Activated B cell treated with CpG ODN at 0.5 μM for 24 hours (primary cell): Measurements from ENCODE around the gene USP47. TPM values are rescaled to one million over a fixed set of nuclear protein-coding genes. Genes with fewer than 3 reads are reported as not detected.

Experiments used
- ATAC-seq: fragments of 200-7000 bp; cut with Tn5 transposase; one replicate; pipeline ENCODE4 v1.10.0; 2021; ENCODE audit warnings: low read depth, mild to moderate bottlenecking, moderate library complexity
- CTCF ChIA-PET: fragments of 350-600 bp; sonication (Branson Sonifier 250); formaldehyde crosslinking; loops from one replicate; lab custom pipeline; 2021; ENCODE audit warnings: antibody characterized with exemption; lab: Charles Lee
- POLR2A ChIA-PET: fragments of 350-600 bp; sonication (Branson Sonifier 250); formaldehyde crosslinking; loops from one replicate; lab custom pipeline; 2021; ENCODE audit warnings: antibody characterized with exemption; lab: Charles Lee
- DNase-seq: peaks from one replicate; pipeline ENCODE4 v3.0.0; 2022
- H3K27ac Mint-ChIP-seq: one replicate; pipeline ENCODE4 v1.8.0; 2020; ENCODE audit warnings: mixed read lengths
- H3K27me3 Mint-ChIP-seq: one replicate; pipeline ENCODE4 v1.8.0; 2021; ENCODE audit warnings: mixed read lengths
- H3K36me3 Mint-ChIP-seq: one replicate; pipeline ENCODE4 v1.8.0; 2021; ENCODE audit warnings: low read depth, mixed read lengths
- H3K4me1 Mint-ChIP-seq: one replicate; pipeline ENCODE4 v1.8.0; 2021; ENCODE audit warnings: mixed read lengths
- H3K4me3 Mint-ChIP-seq: one replicate; pipeline ENCODE4 v1.8.0; 2020; ENCODE audit warnings: mild to moderate bottlenecking, mixed read lengths
- H3K9me3 Mint-ChIP-seq: one replicate; pipeline ENCODE4 v1.8.0; 2020; ENCODE audit warnings: mixed read lengths
- intact Hi-C: fragments of 100-400 bp; cut with micrococcal nuclease; formaldehyde crosslinking; loops from one replicate; pipeline ENCODE4 v1.15.1; 2024
- total RNA-seq: library from RNA; stranded (reverse); gene quantifications from 2 replicates; pipeline ENCODE4 v1.2.3, GENCODE V29; 2022
- TF ChIP-seq, protein P1 (sequence below): fragments of 200-600 bp; IDR thresholded peaks from one replicate; pipeline ENCODE4 v1.8.0; 2022; ENCODE audit warnings: antibody characterized with exemption, mild to moderate bottlenecking

The USP47 gene
- total RNA-seq, 1 donor from 2014 or later = 48.5 TPM

DNA sequence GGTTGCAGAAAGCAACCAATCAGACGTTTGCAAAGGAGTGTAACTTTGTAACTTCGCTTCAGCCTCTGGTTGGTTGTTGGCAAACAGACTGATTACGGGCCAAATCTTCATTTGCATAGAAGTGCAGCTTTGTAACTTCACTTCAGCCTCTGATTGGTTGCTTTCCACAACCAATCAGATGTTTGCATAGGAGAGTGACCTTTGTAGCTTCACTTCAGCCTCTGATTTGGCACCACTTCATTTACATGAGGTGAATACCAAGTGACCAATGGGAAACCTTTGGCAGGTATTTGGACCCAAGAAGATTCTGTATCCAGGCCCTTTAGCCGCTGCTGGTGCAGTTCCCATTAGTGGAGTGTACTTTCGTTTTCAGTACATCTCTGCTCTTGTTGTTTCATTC, 16.0 kb downstream of the USP47 start:
- Mint-ChIP-seq H3K9me3 (no peaks in the 10 kb centered on the region), H3K4me3 (no peak overlapping the region), H3K4me1 (peaks cover 55% of the 10 kb centered on the region), H3K27ac (no peak overlapping the region), H3K27me3 (no peaks in the 10 kb centered on the region), H3K36me3 (peaks cover 2% of the 10 kb centered on the region)
- ATAC-seq (no peak), DNase-seq (no peak)
- POLR2A ChIA-PET = no interaction called here
- intact Hi-C loops = no loop called here
- TF ChIP-seq, protein P1, sequence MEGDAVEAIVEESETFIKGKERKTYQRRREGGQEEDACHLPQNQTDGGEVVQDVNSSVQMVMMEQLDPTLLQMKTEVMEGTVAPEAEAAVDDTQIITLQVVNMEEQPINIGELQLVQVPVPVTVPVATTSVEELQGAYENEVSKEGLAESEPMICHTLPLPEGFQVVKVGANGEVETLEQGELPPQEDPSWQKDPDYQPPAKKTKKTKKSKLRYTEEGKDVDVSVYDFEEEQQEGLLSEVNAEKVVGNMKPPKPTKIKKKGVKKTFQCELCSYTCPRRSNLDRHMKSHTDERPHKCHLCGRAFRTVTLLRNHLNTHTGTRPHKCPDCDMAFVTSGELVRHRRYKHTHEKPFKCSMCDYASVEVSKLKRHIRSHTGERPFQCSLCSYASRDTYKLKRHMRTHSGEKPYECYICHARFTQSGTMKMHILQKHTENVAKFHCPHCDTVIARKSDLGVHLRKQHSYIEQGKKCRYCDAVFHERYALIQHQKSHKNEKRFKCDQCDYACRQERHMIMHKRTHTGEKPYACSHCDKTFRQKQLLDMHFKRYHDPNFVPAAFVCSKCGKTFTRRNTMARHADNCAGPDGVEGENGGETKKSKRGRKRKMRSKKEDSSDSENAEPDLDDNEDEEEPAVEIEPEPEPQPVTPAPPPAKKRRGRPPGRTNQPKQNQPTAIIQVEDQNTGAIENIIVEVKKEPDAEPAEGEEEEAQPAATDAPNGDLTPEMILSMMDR = no peak
- CTCF ChIA-PET = no interaction called here

DNA sequence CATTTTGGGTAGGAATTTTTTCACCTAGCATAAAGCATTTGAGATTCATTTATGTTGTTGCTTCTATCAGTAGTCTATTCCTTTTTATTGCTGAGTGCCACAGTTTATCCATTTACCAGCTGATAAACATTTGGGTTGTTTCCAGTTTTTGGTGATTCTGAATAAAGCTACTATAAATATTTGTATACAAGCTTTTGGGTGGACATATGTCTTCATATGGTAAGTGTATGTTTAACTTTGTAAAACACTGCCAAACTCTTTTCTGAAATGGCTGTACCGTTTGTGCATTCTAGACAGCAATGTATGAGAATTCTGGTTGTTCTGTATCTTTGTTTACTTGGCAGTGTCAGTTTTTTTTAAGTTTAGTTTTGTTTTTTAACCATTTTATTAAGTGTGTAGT, 16.9 kb downstream of the USP47 start:
- H3K27ac Mint-ChIP-seq = no peak overlapping the region
- H3K9me3 Mint-ChIP-seq = no peaks in the 10 kb centered on the region
- H3K4me1 Mint-ChIP-seq = peaks cover 52% of the 10 kb centered on the region
- no peak overlapping the region for H3K4me3 Mint-ChIP-seq
- ChIA-PET POLR2A (no interaction called here), CTCF (no interaction called here)
- peaks cover 2% of the 10 kb centered on the region for H3K36me3 Mint-ChIP-seq
- no peaks in the 10 kb centered on the region for H3K27me3 Mint-ChIP-seq
- TF ChIP-seq, protein P1 = no peak
- DNase-seq (no peak), ATAC-seq (no peak)
- intact Hi-C loops = no loop called here

DNA sequence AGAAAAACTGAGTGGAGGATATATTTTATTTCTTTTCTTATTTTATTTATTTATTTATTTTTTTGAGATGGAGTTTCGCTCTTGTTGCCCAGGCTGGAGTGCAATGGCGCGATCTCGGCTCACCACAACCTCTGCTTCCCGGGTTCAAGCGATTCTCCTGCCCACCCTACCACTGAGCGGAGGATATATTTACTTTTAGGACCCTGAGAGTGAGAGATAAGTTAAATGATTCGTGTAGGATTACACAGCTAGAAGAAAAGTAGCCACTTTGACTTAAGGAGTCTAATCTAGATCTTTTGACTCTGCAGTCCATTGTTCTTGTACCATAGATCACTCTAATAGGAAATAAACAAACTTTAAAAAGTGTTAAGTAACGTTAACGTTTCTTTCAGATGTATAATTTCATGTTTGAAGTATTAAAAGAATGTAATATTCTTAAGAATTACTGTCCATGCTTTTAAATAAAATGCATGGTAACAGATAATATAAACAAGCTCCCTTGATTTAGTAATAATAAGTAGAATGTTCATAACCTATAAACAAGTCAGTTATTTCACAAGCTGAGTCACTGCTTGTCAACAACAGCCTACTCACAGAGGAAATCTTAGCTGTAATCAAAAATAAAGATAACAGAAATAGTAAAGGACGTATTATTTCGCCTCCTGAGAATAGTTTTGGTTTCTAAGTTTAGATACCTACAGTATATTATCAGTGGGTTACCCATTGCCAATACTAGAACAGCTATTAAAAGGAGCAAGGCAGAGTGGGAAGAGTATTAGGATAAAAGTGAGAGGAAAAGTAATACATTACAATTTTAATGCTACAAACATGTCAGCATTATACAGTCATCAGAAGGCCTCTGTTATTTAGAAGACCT, 18.6 kb downstream of the USP47 start:
- Mint-ChIP-seq H3K9me3 (no peaks in the 10 kb centered on the region), H3K27me3 (no peaks in the 10 kb centered on the region), H3K36me3 (peaks cover 2% of the 10 kb centered on the region), H3K27ac (no peak overlapping the region), H3K4me1 (peaks cover 57% of the 10 kb centered on the region), H3K4me3 (no peak overlapping the region)
- POLR2A ChIA-PET = no interaction called here
- intact Hi-C loops = loop anchor here (1.0 kb wide), 1 partner anchor 12 kb away; no protein-coding TSS in a partner anchor
- DNase-seq (no peak), ATAC-seq (no peak)
- CTCF ChIA-PET = interaction anchor here (0.8 kb wide), 1 partner anchor 11 kb away, joined by 3 read pairs; no protein-coding TSS in a partner anchor
- TF ChIP-seq, protein P1 = no peak

DNA sequence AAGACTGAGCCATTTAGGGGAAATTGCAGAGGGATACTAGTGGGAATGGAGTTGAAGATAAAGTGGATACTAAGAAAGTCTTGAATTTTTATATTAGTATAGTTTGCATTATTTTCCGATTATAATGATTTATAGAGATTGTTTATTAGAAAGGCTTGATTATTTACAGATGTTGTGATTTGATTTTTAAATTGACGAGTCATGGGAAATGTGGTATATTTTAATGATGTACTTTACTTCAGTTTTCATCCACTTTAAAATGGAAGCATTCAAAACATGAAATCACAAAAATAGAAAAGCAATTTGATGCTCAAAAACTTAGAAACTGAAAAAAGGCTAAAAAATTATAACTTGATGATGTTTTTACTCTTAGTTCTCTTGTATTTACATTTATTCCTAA, 21.2 kb downstream of the USP47 start:
- H3K27me3 Mint-ChIP-seq = no peaks in the 10 kb centered on the region
- TF ChIP-seq, protein P1 = no peak
- peaks cover 9% of the 10 kb centered on the region for H3K36me3 Mint-ChIP-seq
- CTCF ChIA-PET = no interaction called here
- ATAC-seq (no peak), DNase-seq (no peak)
- POLR2A ChIA-PET = no interaction called here
- intact Hi-C loops = loop anchor here (2.0 kb wide), 1 partner anchor 20 kb away; no protein-coding TSS in a partner anchor
- peaks cover 3% of the 10 kb centered on the region for H3K9me3 Mint-ChIP-seq
- peaks cover 56% of the 10 kb centered on the region for H3K4me1 Mint-ChIP-seq
- H3K27ac Mint-ChIP-seq = no peak overlapping the region
- no peak overlapping the region for H3K4me3 Mint-ChIP-seq

DNA sequence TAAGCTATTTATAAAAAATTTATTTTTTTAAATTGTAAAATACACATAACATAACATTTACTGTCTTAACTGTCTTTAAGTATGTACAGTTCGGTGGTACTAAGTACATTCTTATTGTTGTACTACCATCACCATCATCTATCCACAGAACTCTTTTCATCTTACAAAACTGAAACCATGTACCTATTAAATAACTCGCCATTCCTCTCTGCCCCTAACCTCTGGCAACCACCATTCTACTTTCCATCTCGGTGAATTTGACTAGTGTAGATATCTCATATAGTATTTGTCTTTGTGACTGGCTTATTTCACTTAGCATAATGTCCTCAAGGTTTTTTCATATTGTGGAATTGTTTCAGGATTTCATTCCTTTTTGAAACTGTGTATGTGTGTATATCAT, 22.6 kb downstream of the USP47 start:
- Mint-ChIP-seq H3K36me3 (peaks cover 11% of the 10 kb centered on the region), H3K9me3 (peaks cover 3% of the 10 kb centered on the region), H3K27ac (no peak overlapping the region), H3K4me3 (no peak overlapping the region), H3K4me1 (peaks cover 59% of the 10 kb centered on the region), H3K27me3 (no peaks in the 10 kb centered on the region)
- TF ChIP-seq, protein P1 = no peak
- ChIA-PET POLR2A (no interaction called here), CTCF (interaction anchor here (0.6 kb wide), 1 partner anchor 14 kb away, joined by 3 read pairs; no protein-coding TSS in a partner anchor)
- ATAC-seq (no peak), DNase-seq (no peak)
- intact Hi-C loops = no loop called here
